SK-N-SH (cell line): ENCODE measurements around the gene TGM5. TPM values are rescaled to one million over a fixed set of nuclear protein-coding genes. Genes with fewer than 3 reads are reported as not detected.

Source experiments
- CTCF ChIA-PET: fragments of 300-600, 350-600 bp; formaldehyde crosslinking; extraction: SDS; loops from one replicate; lab custom pipeline; 2021; lab: Yijun Ruan, JAX
- POLR2A ChIA-PET: fragments of 350-600 bp; sonication (Branson Sonifier 250); formaldehyde crosslinking; extraction: SDS; loops from one replicate; lab custom pipeline; 2020; ENCODE audit warnings: antibody characterized with exemption, inconsistent platforms; lab: Yijun Ruan, JAX
- DNase-seq: peaks from one replicate; pipeline ENCODE4 v3.0.0; 2012
- H2AFZ ChIP-seq: fragments of 200-600 bp; sonication (generic); 2 replicates; pipeline ENCODE4 v1.8.1; 2016; ENCODE audit warnings: antibody characterized with exemption, mild to moderate bottlenecking, low read depth
- H3F3A ChIP-seq: fragments of 200-600 bp; sonication (generic); replicated peaks from 2 replicates; pipeline ENCODE3; 2016; ENCODE audit warnings: antibody characterized with exemption, mild to moderate bottlenecking; ENCODE audit not compliant: insufficient read depth
- H3K27ac ChIP-seq, 2 experiments: fragments of 200-500 bp in 1 of 2; fragments of 200-600 bp in 1 of 2; sonication (Bioruptor generic) in 1 of 2; sonication (generic), shearing (Covaris generic) in 1 of 2; 2 replicates each; pipeline versions ENCODE4 v1.5.1 to v1.6.1; 2014 to 2016; ENCODE audit warnings: low read depth in 2 of 2, inconsistent platforms in 1 of 2, low read length in 1 of 2, mild to moderate bottlenecking in 1 of 2, mixed read lengths in 1 of 2
- H3K27me3 ChIP-seq: fragments of 200-600 bp; sonication (generic), shearing (Covaris generic); 2 replicates; pipeline ENCODE4 v1.6.1; 2016; ENCODE audit warnings: mixed run types; ENCODE audit not compliant: insufficient read depth
- H3K36me3 ChIP-seq, 2 experiments: fragments of 200-500 bp in 1 of 2; fragments of 200-600 bp in 1 of 2; sonication (Bioruptor generic) in 1 of 2; sonication (generic) in 1 of 2; replicated peaks in 1 of 2; 2 replicates each; pipeline versions ENCODE3 to v1.5.1; 2014 to 2016; ENCODE audit warnings: low read length in 1 of 2, mild to moderate bottlenecking in 1 of 2; ENCODE audit not compliant: insufficient read depth in 2 of 2, control insufficient read depth in 1 of 2
- H3K4me1 ChIP-seq, 2 experiments: fragments of 200-500 bp in 1 of 2; fragments of 200-600 bp in 1 of 2; sonication (Bioruptor generic) in 1 of 2; sonication (generic), shearing (Covaris generic) in 1 of 2; 2 replicates each; pipeline versions ENCODE4 v1.5.1 to v1.6.1; 2014 to 2016; ENCODE audit warnings: low read depth in 1 of 2, low read length in 1 of 2, mixed run types in 1 of 2; ENCODE audit not compliant: insufficient read depth in 2 of 2, control insufficient read depth in 1 of 2
- H3K4me2 ChIP-seq: fragments of 200-600 bp; sonication (generic), shearing (Covaris generic); 2 replicates; pipeline ENCODE4 v1.6.1; 2017; ENCODE audit warnings: mixed run types
- H3K4me3 ChIP-seq, 2 experiments: fragments of 200-500 bp in 1 of 2; fragments of 200-600 bp in 1 of 2; sonication (Bioruptor generic) in 1 of 2; sonication (generic), shearing (Covaris generic) in 1 of 2; 2 replicates each; pipeline versions ENCODE4 v1.5.1 to v1.8.1; 2014 to 2016; ENCODE audit warnings: low read depth in 2 of 2, inconsistent platforms in 1 of 2, low read length in 1 of 2, mild to moderate bottlenecking in 1 of 2, mixed read lengths in 1 of 2, moderate library complexity in 1 of 2
- H3K79me2 ChIP-seq: fragments of 200-600 bp; sonication (generic); 2 replicates; pipeline ENCODE4 v1.8.1; 2017; ENCODE audit warnings: mild to moderate bottlenecking; ENCODE audit not compliant: insufficient read depth
- H3K9ac ChIP-seq: fragments of 200-600 bp; sonication (generic); 2 replicates; pipeline ENCODE4 v1.6.1; 2017; ENCODE audit warnings: mixed run types
- H3K9me2 ChIP-seq: fragments of 200-600 bp; sonication (generic); 2 replicates; pipeline ENCODE4 v1.6.1; 2017; ENCODE audit warnings: mixed run types
- H3K9me3 ChIP-seq: fragments of 200-600 bp; sonication (generic); 2 replicates; pipeline ENCODE4 v1.6.1; 2017; ENCODE audit warnings: mixed run types, mild to moderate bottlenecking, moderate library complexity
- H4K20me1 ChIP-seq: fragments of 200-600 bp; sonication (generic); 2 replicates; pipeline ENCODE4 v1.6.1; 2017; ENCODE audit warnings: mild to moderate bottlenecking, mixed run types; ENCODE audit not compliant: insufficient read depth
- CHD2 ChIP-seq: fragments of 150-350 bp; IDR thresholded peaks from 2 replicates; pipeline ENCODE4 v1.6.1; 2018; ENCODE audit warnings: low read length; ENCODE audit not compliant: partially characterized antibody
- ELF1 ChIP-seq: IDR thresholded peaks from 2 replicates; pipeline ENCODE4 v1.4.0; 2012
- EP300 ChIP-seq, 2 experiments: IDR thresholded peaks; 2 replicates each; pipeline versions ENCODE4 v1.4.0 to v1.6.1; 2012; ENCODE audit warnings: borderline replicate concordance in 1 of 2, low read depth in 1 of 2, low read length in 1 of 2
- FOSL2 ChIP-seq: IDR thresholded peaks from 2 replicates; pipeline ENCODE4 v1.4.0; 2012; ENCODE audit warnings: low read depth, mild to moderate bottlenecking, moderate library complexity, borderline replicate concordance
- FOXM1 ChIP-seq: IDR thresholded peaks from 2 replicates; pipeline ENCODE4 v1.4.0; 2012; ENCODE audit warnings: low read depth, mild to moderate bottlenecking
- GABPA ChIP-seq: IDR thresholded peaks from 2 replicates; pipeline ENCODE4 v1.4.0; 2012; ENCODE audit warnings: low read depth, mild to moderate bottlenecking
- GATA2 ChIP-seq: sonication (generic); formaldehyde crosslinking; IDR thresholded peaks from 2 replicates; pipeline ENCODE4 v1.5.0; 2020; ENCODE audit warnings: mild to moderate bottlenecking, missing genetic modification reagents
- JUND ChIP-seq: IDR thresholded peaks from 2 replicates; pipeline ENCODE4 v1.4.0; 2012
- MEF2A ChIP-seq: IDR thresholded peaks from 2 replicates; pipeline ENCODE4 v1.4.0; 2012; ENCODE audit warnings: low read depth, borderline replicate concordance
- MXI1 ChIP-seq: IDR thresholded peaks from 2 replicates; pipeline ENCODE4 v1.6.1; 2012; ENCODE audit warnings: mild to moderate bottlenecking, low read depth, low read length, improper control_type of control experiment
- NFIC ChIP-seq: IDR thresholded peaks from 2 replicates; pipeline ENCODE4 v1.4.0; 2012; ENCODE audit warnings: borderline replicate concordance
- NRF1 ChIP-seq: IDR thresholded peaks from 2 replicates; pipeline ENCODE4 v1.6.1; 2012; ENCODE audit warnings: low read depth, mild to moderate bottlenecking, low read length
- RAD21 ChIP-seq: IDR thresholded peaks from 2 replicates; pipeline ENCODE4 v1.6.1; 2012; ENCODE audit warnings: mild to moderate bottlenecking, low read length
- RCOR1 ChIP-seq: fragments of 150-350 bp; IDR thresholded peaks from 2 replicates; pipeline ENCODE4 v1.6.1; 2017; ENCODE audit warnings: antibody characterized with exemption, low read length
- SMC3 ChIP-seq: IDR thresholded peaks from 2 replicates; pipeline ENCODE4 v1.6.1; 2012; ENCODE audit warnings: low read depth, low read length, improper control_type of control experiment
- TEAD4 ChIP-seq: IDR thresholded peaks from 2 replicates; pipeline ENCODE4 v1.4.0; 2012; ENCODE audit warnings: mild to moderate bottlenecking, borderline replicate concordance; ENCODE audit not compliant: insufficient read depth
- WGBS: methylation state at CpG from one replicate; pipeline ENCODE4 v1.1.6; 2017; ENCODE audit warnings: low lambda C conversion rate; 5-methylcytosine and 5-hydroxymethylcytosine counted together
- polyA plus RNA-seq, 3 experiments: library from polyadenylated mRNA; depleted of rRNA; stranded (reverse); fragments of >200 nt; gene quantifications; 2 replicates each; pipeline ENCODE4 v1.2.3, GENCODE V29; 2012
- TF ChIP-seq, protein P1 (sequence below): IDR thresholded peaks from 2 replicates; pipeline ENCODE4 v1.4.0; 2012; ENCODE audit warnings: low read depth, borderline replicate concordance
- TF ChIP-seq, protein P2 (sequence below): fragments of 150-350 bp; IDR thresholded peaks from 2 replicates; pipeline ENCODE4 v1.6.1; 2017; ENCODE audit warnings: antibody characterized with exemption, low read length, low read depth, borderline replicate concordance
- TF ChIP-seq, protein P3 (sequence below): IDR thresholded peaks from 2 replicates; pipeline ENCODE4 v1.4.0; 2012; ENCODE audit warnings: low read depth, borderline replicate concordance
- TF ChIP-seq, protein P4 (sequence below): IDR thresholded peaks from 2 replicates; pipeline ENCODE4; 2012
- TF ChIP-seq, protein P5 (sequence below): fragments of 200-600 bp; sonication (generic); IDR thresholded peaks from 2 replicates; pipeline ENCODE4 v1.6.1; 2017; ENCODE audit warnings: antibody characterized with exemption, mild to moderate bottlenecking, moderate library complexity
- TF ChIP-seq, protein P6 (sequence below): IDR thresholded peaks from 2 replicates; pipeline ENCODE4 v1.6.1; 2012; ENCODE audit warnings: mild to moderate bottlenecking, low read depth, low read length, moderate library complexity

Gene TGM5
- polyA plus RNA-seq, 1 of the 3 experiments (the other 2 are of a cell fraction), result not detected

DNA sequence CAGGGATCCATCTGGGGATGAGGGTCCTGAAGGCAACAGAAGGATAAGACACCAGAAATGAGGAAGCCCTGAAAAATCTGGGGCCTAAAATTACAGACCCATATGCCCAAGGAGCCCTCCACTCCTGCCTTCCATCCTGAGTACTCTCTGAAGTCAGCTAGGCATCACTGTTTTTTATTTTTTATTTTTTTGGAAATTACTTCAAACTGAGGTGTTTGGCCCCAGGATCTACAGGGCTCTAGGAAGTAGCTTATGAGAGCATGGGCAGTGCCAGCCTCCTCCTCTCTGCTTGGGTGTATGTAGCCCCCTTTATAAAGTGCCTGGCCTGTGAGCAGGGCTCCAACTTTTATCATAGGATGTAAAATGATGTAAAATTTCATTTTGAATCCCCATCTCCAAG is 53.8 kb downstream of the TGM5 start (continued):
- TF ChIP-seq, protein P1, sequence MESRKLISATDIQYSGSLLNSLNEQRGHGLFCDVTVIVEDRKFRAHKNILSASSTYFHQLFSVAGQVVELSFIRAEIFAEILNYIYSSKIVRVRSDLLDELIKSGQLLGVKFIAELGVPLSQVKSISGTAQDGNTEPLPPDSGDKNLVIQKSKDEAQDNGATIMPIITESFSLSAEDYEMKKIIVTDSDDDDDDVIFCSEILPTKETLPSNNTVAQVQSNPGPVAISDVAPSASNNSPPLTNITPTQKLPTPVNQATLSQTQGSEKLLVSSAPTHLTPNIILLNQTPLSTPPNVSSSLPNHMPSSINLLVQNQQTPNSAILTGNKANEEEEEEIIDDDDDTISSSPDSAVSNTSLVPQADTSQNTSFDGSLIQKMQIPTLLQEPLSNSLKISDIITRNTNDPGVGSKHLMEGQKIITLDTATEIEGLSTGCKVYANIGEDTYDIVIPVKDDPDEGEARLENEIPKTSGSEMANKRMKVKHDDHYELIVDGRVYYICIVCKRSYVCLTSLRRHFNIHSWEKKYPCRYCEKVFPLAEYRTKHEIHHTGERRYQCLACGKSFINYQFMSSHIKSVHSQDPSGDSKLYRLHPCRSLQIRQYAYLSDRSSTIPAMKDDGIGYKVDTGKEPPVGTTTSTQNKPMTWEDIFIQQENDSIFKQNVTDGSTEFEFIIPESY, result no peak
- no peak for TF ChIP-seq JUND

DNA sequence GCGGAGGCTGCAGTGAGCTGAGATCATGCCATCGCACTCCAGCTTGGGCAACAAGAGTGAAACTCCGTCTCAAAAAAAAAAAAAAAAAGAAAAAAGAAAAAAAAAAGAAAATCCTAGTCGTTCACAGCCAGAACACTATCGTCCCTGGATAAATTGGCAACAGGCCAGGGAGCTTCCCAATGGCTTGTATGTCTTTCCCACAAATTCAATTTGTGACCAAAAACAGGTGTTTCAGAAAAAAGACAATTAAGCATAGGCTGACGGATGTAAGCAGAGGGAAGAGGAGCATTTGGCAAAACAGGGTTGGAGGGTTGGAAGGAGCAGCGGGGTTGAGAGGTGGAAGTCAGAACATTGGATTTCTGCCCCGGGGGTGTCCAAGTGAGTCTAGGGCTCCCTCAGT is 54.4 kb downstream of the TGM5 start:
- Histone ChIP-seq H4K20me1 (no peaks in the 10 kb centered on the region), H3K4me3 (no peak overlapping the region), H3K79me2 (no peaks in the 10 kb centered on the region), H3K36me3 (no peaks in the 10 kb centered on the region), H3K9ac (no peak overlapping the region), H3K27me3 (peaks cover 8% of the 10 kb centered on the region; the same call in 1 of the 2 replicates), H3K4me1 (peaks cover 0 to 12% of the 10 kb centered on the region in 2 experiments; a peak in 1 of 4 replicates), H3K4me2 (no peak overlapping the region), H3K27ac (peak overlapping the region in 1 of 2 experiments; percentile 19; a peak in 1 of 4 replicates), H3K9me2 (no peaks in the 10 kb centered on the region), H3K9me3 (no peaks in the 10 kb centered on the region), H3F3A (no peaks in the 10 kb centered on the region), H2AFZ (no peak overlapping the region)
- DNase-seq, result peak; percentile 75
- POLR2A ChIA-PET, result no interaction called here
- WGBS, result 34% methylated on average over 8 of the region's 8 CpGs
- CTCF ChIA-PET, result interaction anchor here (1.2 to 11.9 kb wide), 6 partner anchors 8 to 73 kb away, joined by 3 to 70 read pairs (median 16); no protein-coding TSS in a partner anchor
- no peak for TF ChIP-seq FOSL2
- TF ChIP-seq SMC3, result no peak
- TF ChIP-seq MXI1, result no peak
- TF ChIP-seq, protein P2, sequence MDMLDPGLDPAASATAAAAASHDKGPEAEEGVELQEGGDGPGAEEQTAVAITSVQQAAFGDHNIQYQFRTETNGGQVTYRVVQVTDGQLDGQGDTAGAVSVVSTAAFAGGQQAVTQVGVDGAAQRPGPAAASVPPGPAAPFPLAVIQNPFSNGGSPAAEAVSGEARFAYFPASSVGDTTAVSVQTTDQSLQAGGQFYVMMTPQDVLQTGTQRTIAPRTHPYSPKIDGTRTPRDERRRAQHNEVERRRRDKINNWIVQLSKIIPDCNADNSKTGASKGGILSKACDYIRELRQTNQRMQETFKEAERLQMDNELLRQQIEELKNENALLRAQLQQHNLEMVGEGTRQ, result no peak
- TF ChIP-seq, protein P3, sequence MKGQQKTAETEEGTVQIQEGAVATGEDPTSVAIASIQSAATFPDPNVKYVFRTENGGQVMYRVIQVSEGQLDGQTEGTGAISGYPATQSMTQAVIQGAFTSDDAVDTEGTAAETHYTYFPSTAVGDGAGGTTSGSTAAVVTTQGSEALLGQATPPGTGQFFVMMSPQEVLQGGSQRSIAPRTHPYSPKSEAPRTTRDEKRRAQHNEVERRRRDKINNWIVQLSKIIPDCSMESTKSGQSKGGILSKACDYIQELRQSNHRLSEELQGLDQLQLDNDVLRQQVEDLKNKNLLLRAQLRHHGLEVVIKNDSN, result no peak
- no peak for TF ChIP-seq NFIC
- 0 out of 2 replicates have a peak, but pooled peaks have one; percentile 18 for TF ChIP-seq GATA2 (CRISPR knock-in tag)
- TF ChIP-seq CHD2, result peak; percentile 52
- TF ChIP-seq EP300 (IDR thresholded peaks at IDR 0.05; ENCODE audit: borderline replicate concordance in 1 of 2, low read depth in 1 of 2, low read length in 1 of 2), result 0 out of 4 replicates have a peak, but pooled peaks of 1 of the 2 experiments have one; percentile 30
- TF ChIP-seq NRF1, result no peak
- TF ChIP-seq, protein P4, sequence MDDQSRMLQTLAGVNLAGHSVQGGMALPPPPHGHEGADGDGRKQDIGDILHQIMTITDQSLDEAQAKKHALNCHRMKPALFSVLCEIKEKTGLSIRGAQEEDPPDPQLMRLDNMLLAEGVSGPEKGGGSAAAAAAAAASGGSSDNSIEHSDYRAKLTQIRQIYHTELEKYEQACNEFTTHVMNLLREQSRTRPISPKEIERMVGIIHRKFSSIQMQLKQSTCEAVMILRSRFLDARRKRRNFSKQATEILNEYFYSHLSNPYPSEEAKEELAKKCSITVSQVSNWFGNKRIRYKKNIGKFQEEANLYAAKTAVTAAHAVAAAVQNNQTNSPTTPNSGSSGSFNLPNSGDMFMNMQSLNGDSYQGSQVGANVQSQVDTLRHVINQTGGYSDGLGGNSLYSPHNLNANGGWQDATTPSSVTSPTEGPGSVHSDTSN, result no peak
- TF ChIP-seq RCOR1, result peak; percentile 62; the same call in 1 of the 2 replicates
- no peak for TF ChIP-seq RAD21
- TF ChIP-seq TEAD4, result no peak
- no peak for TF ChIP-seq GABPA
- TF ChIP-seq ELF1, result no peak
- TF ChIP-seq, protein P5, sequence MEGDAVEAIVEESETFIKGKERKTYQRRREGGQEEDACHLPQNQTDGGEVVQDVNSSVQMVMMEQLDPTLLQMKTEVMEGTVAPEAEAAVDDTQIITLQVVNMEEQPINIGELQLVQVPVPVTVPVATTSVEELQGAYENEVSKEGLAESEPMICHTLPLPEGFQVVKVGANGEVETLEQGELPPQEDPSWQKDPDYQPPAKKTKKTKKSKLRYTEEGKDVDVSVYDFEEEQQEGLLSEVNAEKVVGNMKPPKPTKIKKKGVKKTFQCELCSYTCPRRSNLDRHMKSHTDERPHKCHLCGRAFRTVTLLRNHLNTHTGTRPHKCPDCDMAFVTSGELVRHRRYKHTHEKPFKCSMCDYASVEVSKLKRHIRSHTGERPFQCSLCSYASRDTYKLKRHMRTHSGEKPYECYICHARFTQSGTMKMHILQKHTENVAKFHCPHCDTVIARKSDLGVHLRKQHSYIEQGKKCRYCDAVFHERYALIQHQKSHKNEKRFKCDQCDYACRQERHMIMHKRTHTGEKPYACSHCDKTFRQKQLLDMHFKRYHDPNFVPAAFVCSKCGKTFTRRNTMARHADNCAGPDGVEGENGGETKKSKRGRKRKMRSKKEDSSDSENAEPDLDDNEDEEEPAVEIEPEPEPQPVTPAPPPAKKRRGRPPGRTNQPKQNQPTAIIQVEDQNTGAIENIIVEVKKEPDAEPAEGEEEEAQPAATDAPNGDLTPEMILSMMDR, result no peak
- TF ChIP-seq FOXM1, result no peak
- TF ChIP-seq, protein P6, sequence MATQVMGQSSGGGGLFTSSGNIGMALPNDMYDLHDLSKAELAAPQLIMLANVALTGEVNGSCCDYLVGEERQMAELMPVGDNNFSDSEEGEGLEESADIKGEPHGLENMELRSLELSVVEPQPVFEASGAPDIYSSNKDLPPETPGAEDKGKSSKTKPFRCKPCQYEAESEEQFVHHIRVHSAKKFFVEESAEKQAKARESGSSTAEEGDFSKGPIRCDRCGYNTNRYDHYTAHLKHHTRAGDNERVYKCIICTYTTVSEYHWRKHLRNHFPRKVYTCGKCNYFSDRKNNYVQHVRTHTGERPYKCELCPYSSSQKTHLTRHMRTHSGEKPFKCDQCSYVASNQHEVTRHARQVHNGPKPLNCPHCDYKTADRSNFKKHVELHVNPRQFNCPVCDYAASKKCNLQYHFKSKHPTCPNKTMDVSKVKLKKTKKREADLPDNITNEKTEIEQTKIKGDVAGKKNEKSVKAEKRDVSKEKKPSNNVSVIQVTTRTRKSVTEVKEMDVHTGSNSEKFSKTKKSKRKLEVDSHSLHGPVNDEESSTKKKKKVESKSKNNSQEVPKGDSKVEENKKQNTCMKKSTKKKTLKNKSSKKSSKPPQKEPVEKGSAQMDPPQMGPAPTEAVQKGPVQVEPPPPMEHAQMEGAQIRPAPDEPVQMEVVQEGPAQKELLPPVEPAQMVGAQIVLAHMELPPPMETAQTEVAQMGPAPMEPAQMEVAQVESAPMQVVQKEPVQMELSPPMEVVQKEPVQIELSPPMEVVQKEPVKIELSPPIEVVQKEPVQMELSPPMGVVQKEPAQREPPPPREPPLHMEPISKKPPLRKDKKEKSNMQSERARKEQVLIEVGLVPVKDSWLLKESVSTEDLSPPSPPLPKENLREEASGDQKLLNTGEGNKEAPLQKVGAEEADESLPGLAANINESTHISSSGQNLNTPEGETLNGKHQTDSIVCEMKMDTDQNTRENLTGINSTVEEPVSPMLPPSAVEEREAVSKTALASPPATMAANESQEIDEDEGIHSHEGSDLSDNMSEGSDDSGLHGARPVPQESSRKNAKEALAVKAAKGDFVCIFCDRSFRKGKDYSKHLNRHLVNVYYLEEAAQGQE, result no peak
- no peak for TF ChIP-seq MEF2A
